ENCODE data around the gene TCEAL3. TPM values are rescaled to one million over a fixed set of nuclear protein-coding genes. Genes with fewer than 3 reads are reported as not detected.
"Not testable (repeated sequence)": the region's sequence is repeated elsewhere in the genome, so short reads cannot be mapped to it uniquely, and the experiment has no call there.

The TCEAL3 gene
- total RNA-seq, 4 donors from 2014 or later, result 3.4 to 16.7 (median 12.4) TPM

- no peak overlapping the region for H3K4me3 ChIP-seq
- H3K27me3 ChIP-seq, result no peaks in the 10 kb centered on the region
- TF ChIP-seq, protein P1, sequence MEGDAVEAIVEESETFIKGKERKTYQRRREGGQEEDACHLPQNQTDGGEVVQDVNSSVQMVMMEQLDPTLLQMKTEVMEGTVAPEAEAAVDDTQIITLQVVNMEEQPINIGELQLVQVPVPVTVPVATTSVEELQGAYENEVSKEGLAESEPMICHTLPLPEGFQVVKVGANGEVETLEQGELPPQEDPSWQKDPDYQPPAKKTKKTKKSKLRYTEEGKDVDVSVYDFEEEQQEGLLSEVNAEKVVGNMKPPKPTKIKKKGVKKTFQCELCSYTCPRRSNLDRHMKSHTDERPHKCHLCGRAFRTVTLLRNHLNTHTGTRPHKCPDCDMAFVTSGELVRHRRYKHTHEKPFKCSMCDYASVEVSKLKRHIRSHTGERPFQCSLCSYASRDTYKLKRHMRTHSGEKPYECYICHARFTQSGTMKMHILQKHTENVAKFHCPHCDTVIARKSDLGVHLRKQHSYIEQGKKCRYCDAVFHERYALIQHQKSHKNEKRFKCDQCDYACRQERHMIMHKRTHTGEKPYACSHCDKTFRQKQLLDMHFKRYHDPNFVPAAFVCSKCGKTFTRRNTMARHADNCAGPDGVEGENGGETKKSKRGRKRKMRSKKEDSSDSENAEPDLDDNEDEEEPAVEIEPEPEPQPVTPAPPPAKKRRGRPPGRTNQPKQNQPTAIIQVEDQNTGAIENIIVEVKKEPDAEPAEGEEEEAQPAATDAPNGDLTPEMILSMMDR (IDR thresholded peaks at IDR 0.05), result no peak
- TF ChIP-seq EP300 (IDR thresholded peaks at IDR 0.05; ENCODE audit: low read depth) (no peak), POLR2A (IDR thresholded peaks at IDR 0.05) (no peak), POLR2AphosphoS5 (IDR thresholded peaks at IDR 0.05) (no peak)
- in situ Hi-C loops (cut with MboI; ENCODE audit: low pct_ligation_motif_present in 1 of 4, low pct_unique_long_range_greater_than_20kb in 1 of 4, low sequenced_read_pairs in 3 of 4), result no loop called here
- H3K36me3 ChIP-seq, result no peaks in the 10 kb centered on the region
- DNase-seq, result no peak
- H3K9me3 ChIP-seq, result no peaks in the 10 kb centered on the region
- H3K4me1 ChIP-seq, result no peaks in the 10 kb centered on the region
- intact Hi-C loops (cut with DNase I; ENCODE audit: low total_unique reads), result no loop called here
- WGBS, 2 donors (ENCODE audit: low coverage in 1 of 2), result 20 to 51% methylated on average over 1 to 5 of the region's 5 CpGs
- no peak overlapping the region for H3K27ac ChIP-seq
Observed at GRCh38 chrX:103658681-103659433, 51.1 kb downstream of the TCEAL3 start.

DNA sequence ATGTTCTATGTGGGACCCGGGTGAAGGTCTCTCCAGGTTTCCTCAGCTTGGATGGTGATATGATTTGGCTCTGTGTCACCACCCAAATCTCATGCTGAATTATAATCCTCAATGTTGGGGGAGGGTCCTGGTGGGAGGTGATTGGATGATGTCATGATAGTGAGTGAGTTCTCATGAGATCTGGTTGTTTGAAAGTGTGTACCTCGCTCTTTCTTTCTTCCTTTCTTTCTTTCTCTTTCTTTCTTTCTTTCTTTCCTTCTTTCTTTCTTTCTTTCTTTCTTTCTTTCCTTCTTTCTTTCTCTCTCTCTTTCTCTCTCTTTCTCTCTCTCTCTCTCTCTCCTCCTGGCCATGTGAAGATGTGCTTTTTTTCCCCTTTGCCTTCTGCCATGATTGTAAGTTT is 51.7 kb downstream of the TCEAL3 start:
- DNase-seq; H3K27ac ChIP-seq; H3K36me3 ChIP-seq; H3K4me3 ChIP-seq; intact Hi-C loops (cut with DNase I; ENCODE audit: low total_unique reads); H3K9me3 ChIP-seq; H3K4me1 ChIP-seq; in situ Hi-C loops (cut with MboI; ENCODE audit: low pct_ligation_motif_present in 1 of 4, low pct_unique_long_range_greater_than_20kb in 1 of 4, low sequenced_read_pairs in 3 of 4); H3K27me3 ChIP-seq: not testable (repeated sequence)
- WGBS, 2 donors (ENCODE audit: low coverage in 1 of 2), result 78% methylated on average over 2 of the region's 2 CpGs; no CpG with 5 or more reads in 1 of the 2 donors

Other genes starting within 250 kb of the TCEAL3 start
- gene BEX3, start 231.4 kb upstream of the TCEAL3 start, total RNA-seq, result 10 to 100 TPM; 17.1 to 53.4 (median 39.4) TPM
- 1 to 10 TPM in 1 of 4 donors, under 1 TPM in 1, not detected in 2; 0.55 to 1.4 TPM for gene RAB40A, start 88.5 kb upstream of the TCEAL3 start, total RNA-seq
- gene TCEAL4, start 22.4 kb upstream of the TCEAL3 start, total RNA-seq, result 100 to 1,000 TPM in 1 of 4 donors, 10 to 100 TPM in 3; 25.5 to 118 (median 55.6) TPM
- gene TCEAL1, start 21.0 kb downstream of the TCEAL3 start, total RNA-seq, result 10 to 100 TPM; 44.9 to 79.2 (median 56.6) TPM
- 100 to 1,000 TPM; 171 to 235 (median 185) TPM for gene MORF4L2, start 78.7 kb downstream of the TCEAL3 start, total RNA-seq
- not detected for gene TMEM31, start 102.9 kb downstream of the TCEAL3 start, total RNA-seq
- gene PLP1, start 168.9 kb downstream of the TCEAL3 start, total RNA-seq, result 10 to 100 TPM in 1 of 4 donors, 1 to 10 TPM in 3; 3.8 to 13.7 (median 6.7) TPM
- 1 to 10 TPM in 3 of 4 donors, under 1 TPM in 1; 0.40 to 2.6 (median 1.7) TPM for gene RAB9B, start 224.3 kb downstream of the TCEAL3 start, total RNA-seq